PFSK-1 (cell line): Measurements from ENCODE around the gene TNFRSF1A.

Experiments used
- FOXP2 ChIP-seq: optimal IDR thresholded peaks from 2 replicates; pipeline ENCODE3; 2011; ENCODE audit warnings: borderline replicate concordance, control low read depth, inconsistent platforms; ENCODE audit not compliant: insufficient read depth; ENCODE audit errors: extremely low read length, extremely low read depth
- POLR2AphosphoS5 ChIP-seq: IDR thresholded peaks from 2 replicates; pipeline ENCODE4 v1.6.1; 2012; ENCODE audit warnings: low read depth, mild to moderate bottlenecking, control low read depth, low read length, moderate library complexity
- REST ChIP-seq, 2 experiments: IDR thresholded peaks; 2 replicates each; pipeline versions ENCODE4 v1.6.1 to v1.8.0; 2011 to 2012; ENCODE audit warnings: low read depth in 2 of 2, low read length in 2 of 2, control low read depth in 1 of 2, inconsistent platforms in 1 of 2, mild to moderate bottlenecking in 1 of 2, moderate library complexity in 1 of 2; ENCODE audit not compliant: insufficient read depth in 1 of 2
- SIN3A ChIP-seq: IDR thresholded peaks from 2 replicates; pipeline ENCODE4 v1.6.1; 2012; ENCODE audit warnings: mild to moderate bottlenecking, low read length, moderate library complexity, borderline replicate concordance; ENCODE audit not compliant: insufficient read depth
- TAF1 ChIP-seq: IDR thresholded peaks from 2 replicates; pipeline ENCODE4 v1.6.1; 2012; ENCODE audit warnings: low read length, control low read depth, borderline replicate concordance; ENCODE audit not compliant: insufficient read depth

The TNFRSF1A gene

GRCh38 chr12:6315184-6315583 lies 26.7 kb downstream of the TNFRSF1A start:
- TF ChIP-seq POLR2AphosphoS5 (no peak), FOXP2 (no peak), SIN3A (no peak)

DNA sequence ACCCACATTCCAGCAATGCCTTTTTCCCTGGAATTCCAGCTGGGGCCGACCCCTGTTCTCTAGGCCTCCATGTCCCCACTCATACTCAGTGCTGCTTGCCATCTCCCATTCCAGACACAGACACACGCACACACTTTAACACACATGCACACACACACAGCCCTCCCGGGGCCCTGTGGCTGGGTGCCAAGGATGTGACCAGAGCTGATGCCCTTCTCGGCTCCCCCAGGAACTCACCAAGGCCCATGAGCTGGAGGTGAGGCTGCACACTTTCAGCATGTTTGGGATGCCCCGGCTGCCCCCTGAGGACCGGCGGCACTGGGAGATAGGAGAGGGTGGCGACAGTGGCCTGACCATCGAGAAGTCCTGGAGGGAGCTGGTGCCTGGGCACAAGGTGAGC lies 27.1 kb downstream of the TNFRSF1A start:
- no peak for TF ChIP-seq TAF1
- no peak for TF ChIP-seq FOXP2
- no peak for TF ChIP-seq REST (IDR thresholded peaks at IDR 0.05; ENCODE audit: insufficient read depth in 1 of 2, low read depth in 2 of 2, low read length in 2 of 2)
- TF ChIP-seq SIN3A = no peak
- TF ChIP-seq POLR2AphosphoS5 = no peak

DNA sequence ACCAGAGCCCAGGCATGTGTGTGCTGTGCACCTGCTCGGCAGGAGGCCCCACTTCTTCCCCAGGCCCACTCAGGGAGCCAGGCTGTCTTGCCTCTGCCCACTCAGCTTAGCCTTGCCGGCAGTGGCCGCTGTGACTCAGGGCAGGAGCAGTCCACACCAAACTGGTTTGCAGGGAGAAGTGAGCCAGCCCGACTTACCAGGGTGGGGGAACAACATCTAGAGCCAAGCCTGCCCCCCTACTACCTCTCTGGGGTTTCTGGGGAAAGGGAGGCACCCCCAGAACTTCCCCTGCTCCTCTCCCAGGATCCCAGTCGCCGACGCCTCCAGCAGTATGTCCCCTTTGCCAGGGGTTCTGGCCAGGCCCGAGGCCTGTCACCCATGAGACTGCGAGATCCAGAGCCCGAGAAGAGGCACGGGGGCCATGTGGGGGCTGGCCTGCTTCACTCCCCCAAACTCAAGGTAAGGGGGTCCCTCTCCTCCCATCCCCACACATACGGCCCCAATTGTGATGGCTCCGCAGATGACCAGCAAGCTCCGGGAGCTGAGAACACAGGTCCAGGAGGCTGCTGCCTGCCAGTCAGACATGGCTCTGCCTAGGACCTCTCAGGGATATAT lies 28.4 kb downstream of the TNFRSF1A start:
- TF ChIP-seq POLR2AphosphoS5 = no peak
- no peak for TF ChIP-seq SIN3A
- TF ChIP-seq FOXP2 = no peak
- TF ChIP-seq REST (IDR thresholded peaks at IDR 0.05; ENCODE audit: insufficient read depth in 1 of 2, low read depth in 2 of 2, low read length in 2 of 2) = no peak
- no peak for TF ChIP-seq TAF1

GRCh38 chr12:6312529-6313325 lies 29.1 kb downstream of the TNFRSF1A start:
- TF ChIP-seq POLR2AphosphoS5 (no peak), SIN3A (no peak), REST (IDR thresholded peaks at IDR 0.05; ENCODE audit: insufficient read depth in 1 of 2, low read depth in 2 of 2, low read length in 2 of 2) (no peak), FOXP2 (no peak), TAF1 (no peak)

- TF ChIP-seq REST (IDR thresholded peaks at IDR 0.05; ENCODE audit: insufficient read depth in 1 of 2, low read depth in 2 of 2, low read length in 2 of 2) (no peak), SIN3A (no peak), POLR2AphosphoS5 (no peak), FOXP2 (no peak), TAF1 (no peak)
Observed at GRCh38 chr12:6311822-6312528, 29.9 kb downstream of the TNFRSF1A start.
